GM12872 (cell line): Measurements from ENCODE around the gene PLIN3.

Source experiments
- CTCF ChIP-seq: IDR thresholded peaks from 3 replicates; pipeline ENCODE4 v1.5.1; 2011; ENCODE audit warnings: low read depth, mild to moderate bottlenecking, low read length, moderate library complexity; ENCODE audit not compliant: insufficient read depth

PLIN3 gene

GRCh38 chr19:4859697-4860096, 7.8 kb downstream of the PLIN3 start:
- TF ChIP-seq CTCF: no peak

DNA sequence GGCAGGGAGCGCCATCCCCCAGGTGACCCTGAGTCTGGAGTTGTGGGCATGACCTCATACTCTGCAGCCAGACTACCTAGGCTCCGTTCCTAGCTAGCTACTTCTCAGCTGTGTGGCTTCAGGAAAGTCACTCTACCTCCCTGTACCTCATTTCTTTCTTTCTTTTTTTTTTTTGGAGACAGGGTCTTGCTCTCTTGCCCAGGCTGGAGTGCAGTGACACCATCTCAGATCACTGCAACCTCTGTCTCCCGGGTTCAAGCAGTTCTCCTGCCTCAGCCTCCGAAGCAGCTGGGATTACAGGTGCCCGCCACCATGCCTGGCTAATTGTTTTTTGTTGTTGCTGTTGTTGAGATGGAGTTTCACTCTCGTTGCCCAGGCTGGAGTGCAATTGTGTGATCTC, 15.0 kb downstream of the PLIN3 start:
- TF ChIP-seq CTCF: no peak

- peak; percentile 93 for TF ChIP-seq CTCF
Observed at GRCh38 chr19:4851551-4852290, 15.7 kb downstream of the PLIN3 start.

- TF ChIP-seq CTCF: no peak
Observed at GRCh38 chr19:4849019-4849418, 18.4 kb downstream of the PLIN3 start.

- no peak for TF ChIP-seq CTCF
Observed at GRCh38 chr19:4847190-4847973, 20.1 kb downstream of the PLIN3 start.

- TF ChIP-seq CTCF: no peak
Observed at GRCh38 chr19:4844348-4845179, 22.9 kb downstream of the PLIN3 start.

DNA sequence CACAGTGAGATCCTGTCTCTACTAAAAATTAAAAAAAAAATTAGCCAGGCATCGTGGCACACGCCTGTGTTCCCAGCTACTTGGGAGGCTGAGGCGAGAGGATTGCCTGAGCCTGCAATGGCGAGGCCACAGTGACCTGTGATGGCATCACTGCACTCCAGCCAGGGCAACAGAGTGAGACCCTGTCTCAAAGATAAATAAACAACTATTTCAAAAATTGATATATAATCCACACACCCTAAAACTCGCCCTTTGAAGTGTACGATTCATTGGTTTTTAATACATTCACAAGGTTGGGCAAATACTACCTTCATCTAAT, 23.9 kb downstream of the PLIN3 start:
- no peak for TF ChIP-seq CTCF
